ENCODE data around the gene ZNF746. TPM values are rescaled to one million over a fixed set of nuclear protein-coding genes. Genes with fewer than 3 reads are reported as not detected.

ZNF746 gene
- total RNA-seq, 1 donor from 2014 or later = 29.0 TPM

Other genes with a start within 250 kb of the ZNF746 start
- 13.8 TPM for gene ZNF783, start 235.6 kb downstream of the ZNF746 start, total RNA-seq
- gene ZNF777, start 36.7 kb downstream of the ZNF746 start, total RNA-seq = 13.5 TPM